K562 (cell line): ENCODE measurements around the gene MFSD2B. TPM values are rescaled to one million over a fixed set of nuclear protein-coding genes. Genes with fewer than 3 reads are reported as not detected.

ENCODE experiments used
- ARNT ChIP-seq, 2 experiments: fragments of 450-650 bp; IDR thresholded peaks; 2 replicates each; pipeline ENCODE4 v1.6.1; 2016; ENCODE audit warnings: mild to moderate bottlenecking in 1 of 2
- ATF6 ChIP-seq: sonication (generic); formaldehyde crosslinking; IDR thresholded peaks from 2 replicates; pipeline ENCODE4 v1.4.0; 2020; ENCODE audit warnings: mild to moderate bottlenecking, missing genetic modification reagents
- BCOR ChIP-seq: fragments of 450-650 bp; IDR thresholded peaks from 2 replicates; pipeline ENCODE4 v1.6.1; 2016
- DMBX1 ChIP-seq: fragments of 250-450 bp; sonication (Bioruptor Pico); IDR thresholded peaks from 2 replicates; pipeline ENCODE4 v1.8.0; 2022; ENCODE audit warnings: inconsistent platforms, mild to moderate bottlenecking, moderate library complexity, borderline replicate concordance
- ELK3 ChIP-seq: fragments of 450-650 bp; formaldehyde crosslinking; IDR thresholded peaks from 2 replicates; pipeline ENCODE4 v1.4.0; 2020; ENCODE audit warnings: mild to moderate bottlenecking
- HCFC1 ChIP-seq: IDR thresholded peaks from 2 replicates; pipeline ENCODE4 v1.6.1; 2012; ENCODE audit warnings: low read depth, low read length, improper control_type of control experiment
- KLF10 ChIP-seq: fragments of 250-450 bp; sonication (Bioruptor Pico); IDR thresholded peaks from 2 replicates; pipeline ENCODE4 v1.6.1; 2021; ENCODE audit warnings: matching md5 sums
- POLR3A ChIP-seq: IDR thresholded peaks from 2 replicates; pipeline ENCODE4 v1.6.1; 2011; ENCODE audit warnings: borderline replicate concordance, mild to moderate bottlenecking, moderate library complexity; ENCODE audit not compliant: insufficient read length, insufficient read depth; ENCODE audit errors: extremely low read depth
- SMAD1 ChIP-seq: fragments of 150-350 bp; IDR thresholded peaks from 2 replicates; pipeline ENCODE4 v1.6.1; 2014; ENCODE audit warnings: low read length, low read depth; ENCODE audit not compliant: partially characterized antibody
- SRSF3 ChIP-seq: fragments of 200-400 bp; formaldehyde crosslinking; IDR thresholded peaks from 2 replicates; pipeline ENCODE4 v1.6.1; 2016; ENCODE audit warnings: mild to moderate bottlenecking, low read length, moderate library complexity; ENCODE audit not compliant: insufficient read depth
- TCF3 ChIP-seq: sonication (generic); formaldehyde crosslinking; IDR thresholded peaks from 2 replicates; pipeline ENCODE4 v1.4.0; 2020; ENCODE audit warnings: mild to moderate bottlenecking, missing genetic modification reagents
- ZC3H4 ChIP-seq: sonication (generic); formaldehyde crosslinking; IDR thresholded peaks from 2 replicates; pipeline ENCODE4 v1.9.0; 2021; ENCODE audit warnings: missing genetic modification reagents, borderline replicate concordance
- ZNF354B ChIP-seq: fragments of 250-450 bp; sonication (Bioruptor Pico); IDR thresholded peaks from 2 replicates; pipeline ENCODE4 v1.4.0; 2020
- ZNF609 ChIP-seq: sonication (generic); formaldehyde crosslinking; IDR thresholded peaks from 2 replicates; pipeline ENCODE4 v1.8.1; 2023; ENCODE audit warnings: missing genetic modification reagents, mild to moderate bottlenecking, borderline replicate concordance
- ZNF699 ChIP-seq: fragments of 250-450 bp; sonication (Bioruptor Pico); IDR thresholded peaks from 2 replicates; pipeline ENCODE4 v1.8.0; 2021; ENCODE audit warnings: mild to moderate bottlenecking, moderate library complexity; ENCODE audit not compliant: insufficient replicate concordance
- ZNF766 ChIP-seq: fragments of 200-800 bp; sonication (Bioruptor generic); conservative IDR thresholded peaks from 2 replicates; pipeline ENCODE4 v1.6.1; 2016; ENCODE audit warnings: missing genetic modification characterization, missing compliant biosample characterization
- polyA plus RNA-seq, 8 experiments: library from polyadenylated mRNA; depleted of rRNA in 4 of 8; stranded (reverse) in 5 of 8; unstranded in 3 of 8; fragments of >200 nt; fragmentation: Nextera tagmentation in 2 of 8; fragmentation: Illumina TruSeq in 1 of 8; extraction: Ambion mirVana in 2 of 8; extraction: Trizol in 1 of 8; gene quantifications; 2 replicates each; pipeline versions ENCODE4 v1.2.1 to v1.2.3, GENCODE V29; 2011 to 2014; ENCODE audit warnings: inconsistent platforms in 1 of 8, missing spikeins in 1 of 8
- total RNA-seq, 7 experiments: library from RNA; depleted of rRNA in 6 of 7; stranded (reverse); fragments of >200 nt in 6 of 7; fragmentation: Illumina TruSeq in 2 of 7; extraction: Trizol in 2 of 7; gene quantifications; 2 replicates each; pipeline versions ENCODE4 v1.2.1 to v1.2.3, GENCODE V29; 2011 to 2021; ENCODE audit warnings: low replicate concordance in 1 of 7

Gene MFSD2B
- total and polyA plus RNA-seq, 9 of the 15 experiments (the other 6 are each of a cell fraction or from before 2014, with no cell fraction given): 2.6 to 10.9 (median 6.8) TPM

GRCh38 chr2:24009680-24010476, at the start of gene MFSD2B (continued):
- peak; percentile 6; the same call in 1 of the 2 replicates for TF ChIP-seq ZNF766
- no peak for TF ChIP-seq ELK3 (CRISPR knock-in tag)
- TF ChIP-seq ZNF609: no peak
- no peak for TF ChIP-seq ZNF699 (CRISPR knock-in tag)
- TF ChIP-seq TCF3 (CRISPR knock-in tag): peak; percentile 24; the same call in 1 of the 2 replicates
- no peak for TF ChIP-seq ATF6 (CRISPR knock-in tag)
- TF ChIP-seq SRSF3: 0 out of 2 replicates have a peak, but pooled peaks have one; percentile 28
- no peak for TF ChIP-seq BCOR
- TF ChIP-seq KLF10: no peak
- no peak for TF ChIP-seq HCFC1
- TF ChIP-seq SMAD1: no peak
- no peak for TF ChIP-seq ZNF354B (CRISPR knock-in tag)
- TF ChIP-seq DMBX1 (CRISPR knock-in tag): 0 out of 2 replicates have a peak, but pooled peaks have one; percentile 22
- TF ChIP-seq ARNT (IDR thresholded peaks at IDR 0.05): no peak
- TF ChIP-seq ZC3H4: no peak
- no peak for TF ChIP-seq POLR3A
